HPDE6-E6E7 (cell line): ENCODE data around the gene AMBRA1.

Experiments
- DNase-seq: peaks from one replicate; pipeline ENCODE4 v3.0.0; 2011; ENCODE audit warnings: missing footprints; ENCODE audit errors: extremely low spot score

AMBRA1 gene

GRCh38 chr11:46593550-46594373 is at the start of gene AMBRA1:
AMBRA1 (minus strand) TSS chr11:46594023; CDS start chr11:46548380, 45,643 bp downstream.
- DNase-seq: peak; percentile 60

GRCh38 chr11:46643531-46643930 is 49.7 kb upstream of the AMBRA1 start:
- DNase-seq: no peak

GRCh38 chr11:46642627-46643335 is 49.0 kb upstream of the AMBRA1 start:
- DNase-seq: no peak

- DNase-seq: no peak
Measured at GRCh38 chr11:46641639-46642038, 47.8 kb upstream of the AMBRA1 start.

GRCh38 chr11:46640036-46640788 is 46.4 kb upstream of the AMBRA1 start:
- DNase-seq: no peak

GRCh38 chr11:46639197-46639839 is 45.5 kb upstream of the AMBRA1 start:
- no peak for DNase-seq

GRCh38 chr11:46637546-46637945 is 43.7 kb upstream of the AMBRA1 start:
- DNase-seq: no peak

- no peak for DNase-seq
Measured at GRCh38 chr11:46635557-46636139, 41.8 kb upstream of the AMBRA1 start.

- DNase-seq: no peak
Measured at GRCh38 chr11:46633291-46634217, 39.7 kb upstream of the AMBRA1 start.

GRCh38 chr11:46632502-46632901 is 38.7 kb upstream of the AMBRA1 start:
- DNase-seq: no peak

- DNase-seq: no peak
Measured at GRCh38 chr11:46631676-46632075, 37.9 kb upstream of the AMBRA1 start.

GRCh38 chr11:46630237-46630636 is 36.4 kb upstream of the AMBRA1 start:
- no peak for DNase-seq

- DNase-seq: no peak
Measured at GRCh38 chr11:46628961-46629360, 35.1 kb upstream of the AMBRA1 start.

GRCh38 chr11:46625406-46625805 is 31.6 kb upstream of the AMBRA1 start:
- DNase-seq: no peak

- DNase-seq: no peak
Measured at GRCh38 chr11:46618837-46619236, 25.0 kb upstream of the AMBRA1 start.

GRCh38 chr11:46617972-46618314 is 24.1 kb upstream of the AMBRA1 start:
- DNase-seq: no peak

- DNase-seq: peak; percentile 74
Measured at GRCh38 chr11:46617134-46617971, 23.5 kb upstream of the AMBRA1 start, which contains the start of the genes ATG13 and HARBI1. ATG13 (plus strand) TSS chr11:46617553; CDS start chr11:46644292, 26,739 bp downstream. HARBI1 (minus strand) TSS chr11:46617227; CDS start chr11:46616237, 990 bp downstream.

- DNase-seq: peak; percentile 55
Measured at GRCh38 chr11:46616551-46617133, 22.8 kb upstream of the AMBRA1 start.

- DNase-seq: no peak
Measured at GRCh38 chr11:46615756-46616155, 21.9 kb upstream of the AMBRA1 start.
